Type B pancreatic cell (in vitro differentiated cells): ENCODE measurements around the gene HNF4A. TPM values are rescaled to one million over a fixed set of nuclear protein-coding genes. Genes with fewer than 3 reads are reported as not detected.

Source experiments
- DNase-seq: peaks from one replicate; pipeline ENCODE4 v3.0.0; 2021; ENCODE audit warnings: mixed read lengths; ENCODE audit not compliant: unreplicated experiment; ENCODE audit errors: extremely low spot score
- H3K27ac Mint-ChIP-seq: 2 replicates; pipeline ENCODE4 v1.8.0; 2021; ENCODE audit warnings: mild to moderate bottlenecking, mixed read lengths
- H3K27me3 Mint-ChIP-seq: 2 replicates; pipeline ENCODE4 v1.8.0; 2021; ENCODE audit warnings: mixed read lengths
- H3K36me3 Mint-ChIP-seq: 2 replicates; pipeline ENCODE4 v1.8.0; 2021; ENCODE audit warnings: mixed read lengths
- H3K4me1 Mint-ChIP-seq: one replicate; pipeline ENCODE4 v1.8.0; 2021; ENCODE audit warnings: mixed read lengths; ENCODE audit not compliant: unreplicated experiment
- H3K4me3 Mint-ChIP-seq: 2 replicates; pipeline ENCODE4 v1.8.0; 2021; ENCODE audit warnings: mild to moderate bottlenecking, mixed read lengths
- H3K9me3 Mint-ChIP-seq: 2 replicates; pipeline ENCODE4 v1.8.0; 2021; ENCODE audit warnings: mixed read lengths
- CTCF ChIP-seq: fragments of 200-600 bp; sonication (generic); conservative IDR thresholded peaks from 2 replicates; pipeline ENCODE4 v1.5.0; 2021; ENCODE audit warnings: antibody characterized with exemption, mild to moderate bottlenecking
- total RNA-seq: library from RNA; stranded (reverse); gene quantifications from 2 replicates; pipeline ENCODE4 v1.2.1, GENCODE V29; 2021; ENCODE audit warnings: low replicate concordance

HNF4A gene
- total RNA-seq, 1 donor from 2014 or later: 19.9 TPM

DNA sequence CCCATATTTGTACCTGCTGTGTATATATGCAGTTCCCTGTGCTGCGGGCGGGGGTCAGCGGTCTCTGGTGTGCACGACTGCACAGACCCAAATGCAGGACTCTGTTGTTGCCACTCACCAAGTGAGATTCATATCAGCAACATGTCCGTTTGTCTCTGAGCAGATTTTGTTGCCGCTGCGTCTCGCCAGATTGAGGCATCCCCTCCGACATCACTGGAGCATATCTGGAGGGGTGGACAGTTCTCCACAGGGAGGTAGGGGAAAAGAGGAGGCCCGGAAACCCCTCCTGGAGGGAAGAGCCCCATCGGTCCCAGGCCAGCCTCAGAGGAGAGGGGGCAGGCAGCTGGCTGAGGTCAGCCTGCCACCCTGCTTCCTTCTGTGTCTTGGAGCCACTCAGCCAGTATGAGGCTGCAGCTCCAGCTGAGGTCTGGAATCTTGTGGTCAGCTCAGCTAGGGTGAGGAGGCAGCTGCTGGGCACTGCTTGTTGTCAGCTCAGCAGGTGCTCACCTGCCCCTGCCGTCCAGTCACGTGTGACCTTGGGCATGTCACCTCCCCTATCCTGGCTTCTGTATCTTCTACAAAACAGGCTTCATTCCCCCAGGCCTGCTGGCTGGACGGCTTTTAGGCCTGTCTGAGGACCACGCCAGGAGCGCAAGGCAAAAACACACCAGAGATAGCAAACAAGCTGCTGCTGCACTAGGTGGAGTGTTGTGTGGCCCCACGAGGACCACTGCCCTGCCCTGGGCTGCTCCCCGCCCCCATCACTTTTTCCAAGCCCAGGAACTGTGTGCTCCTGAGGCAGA, 47.1 kb downstream of the HNF4A start:
- Mint-ChIP-seq H3K4me3 (peak overlapping the region; percentile 71), H3K36me3 (no peaks in the 10 kb centered on the region), H3K4me1 (peaks cover 4% of the 10 kb centered on the region), H3K9me3 (no peaks in the 10 kb centered on the region), H3K27ac (no peak overlapping the region), H3K27me3 (peaks cover 25% of the 10 kb centered on the region)
- DNase-seq: no peak
- TF ChIP-seq CTCF: no peak

DNA sequence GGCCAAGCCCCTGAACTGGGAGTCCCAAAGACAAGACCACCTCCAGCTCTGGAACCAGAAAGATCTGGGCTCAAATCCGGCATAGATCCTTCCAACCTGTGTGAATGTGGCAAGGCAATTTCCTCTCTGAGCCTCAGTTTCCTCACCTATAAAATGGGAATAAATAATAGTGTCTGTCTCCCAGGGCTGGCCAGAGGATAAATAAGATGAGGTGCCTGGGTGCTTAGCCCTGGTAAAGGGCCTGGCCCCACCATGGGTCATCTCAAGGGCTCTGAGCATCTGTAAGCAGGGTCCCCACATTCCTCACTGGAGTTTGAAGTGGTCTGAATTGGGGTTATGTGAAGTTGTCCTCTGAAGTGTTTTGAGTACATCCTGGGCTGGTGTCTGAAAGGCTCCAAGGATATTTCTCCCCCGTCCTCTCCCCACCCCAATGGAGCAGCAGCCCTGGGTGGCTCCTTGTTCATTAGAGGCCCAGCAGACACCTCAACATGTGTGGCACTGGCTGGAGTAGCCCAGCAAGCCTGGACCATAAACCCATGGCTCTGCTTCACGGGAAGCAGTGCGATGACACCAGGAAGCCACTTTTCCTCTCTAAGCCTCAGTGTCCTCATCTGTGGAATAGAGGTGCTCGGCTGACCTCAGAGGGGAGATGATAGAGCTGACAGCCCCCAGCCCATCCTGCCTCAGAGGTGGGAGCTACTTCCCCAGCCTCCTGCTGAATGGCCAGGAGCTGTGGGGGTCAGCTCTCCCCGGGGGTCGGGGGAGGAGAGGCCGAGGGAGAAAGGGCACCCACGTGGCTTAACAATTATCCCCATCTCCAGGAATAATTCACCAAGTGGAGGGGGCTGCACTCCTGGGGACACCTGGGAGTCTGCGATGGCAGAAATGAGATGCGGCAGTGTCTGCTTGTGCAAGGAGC, 48.0 kb downstream of the HNF4A start:
- H3K4me3 Mint-ChIP-seq: peak overlapping the region; percentile 49
- no peaks in the 10 kb centered on the region for H3K9me3 Mint-ChIP-seq
- TF ChIP-seq CTCF: no peak
- H3K36me3 Mint-ChIP-seq: no peaks in the 10 kb centered on the region
- H3K27me3 Mint-ChIP-seq: peaks cover 18% of the 10 kb centered on the region
- peaks cover 4% of the 10 kb centered on the region for H3K4me1 Mint-ChIP-seq
- no peak for DNase-seq
- H3K27ac Mint-ChIP-seq: no peak overlapping the region

- Mint-ChIP-seq H3K4me3 (no peak overlapping the region), H3K27ac (peak overlapping the region; percentile 26), H3K4me1 (peaks cover 4% of the 10 kb centered on the region), H3K9me3 (no peaks in the 10 kb centered on the region), H3K27me3 (peaks cover 8% of the 10 kb centered on the region), H3K36me3 (no peaks in the 10 kb centered on the region)
- TF ChIP-seq CTCF: no peak
- no peak for DNase-seq
Observed at GRCh38 chr20:44404204-44405181, 49.0 kb downstream of the HNF4A start.

DNA sequence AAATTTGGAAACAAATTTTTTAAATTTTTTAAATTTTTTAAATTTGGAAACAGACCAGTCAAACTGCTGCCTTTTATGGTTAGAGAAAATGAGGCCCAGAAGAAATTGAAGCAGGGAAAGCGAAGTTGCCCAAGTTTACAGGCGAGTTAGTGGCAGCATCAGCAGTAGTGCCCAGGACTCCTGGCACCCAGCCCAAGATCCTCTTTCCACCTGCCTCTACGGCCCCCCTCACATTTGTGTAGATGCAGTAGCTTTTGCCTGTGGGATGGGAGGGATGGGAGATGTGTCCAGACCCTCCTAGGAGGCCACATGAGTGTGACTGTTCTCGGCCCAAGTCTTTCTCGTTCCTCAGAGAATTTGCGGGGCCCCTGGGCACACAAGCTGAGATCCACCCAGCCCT, 49.8 kb downstream of the HNF4A start:
- no peaks in the 10 kb centered on the region for H3K9me3 Mint-ChIP-seq
- no peak for DNase-seq

More for the DNA sequence above, 49.8 kb downstream of the HNF4A start:
- Mint-ChIP-seq H3K4me3 (no peak overlapping the region), H3K4me1 (peaks cover 4% of the 10 kb centered on the region), H3K27me3 (peaks cover 3% of the 10 kb centered on the region), H3K27ac (no peak overlapping the region), H3K36me3 (no peaks in the 10 kb centered on the region)
- no peak for TF ChIP-seq CTCF
